Lung (tissue), 12 donors: ENCODE measurements around the gene C22orf23. TPM values are rescaled to one million over a fixed set of nuclear protein-coding genes. Genes with fewer than 3 reads are reported as not detected.

Experiments
- ATAC-seq: fragments of 200-7000 bp; cut with Tn5 transposase; one replicate; pipeline ENCODE4 v1.9.1; 2020; ENCODE audit warnings: moderate number of reproducible peaks; ENCODE audit not compliant: insufficient read depth, low FRiP score
- DNase-seq, 3 donors: peaks; one replicate each; pipeline ENCODE4 v3.0.0-alpha.2; 2013 to 2017
- H3K27ac ChIP-seq, 2 donors: one replicate each; pipeline ENCODE4 v1.5.1; 2013; ENCODE audit warnings: mild to moderate bottlenecking in 2 of 2, moderate library complexity in 2 of 2, control low read depth in 1 of 2, inconsistent platforms in 1 of 2, low read depth in 1 of 2, low read length in 1 of 2
- H3K27me3 ChIP-seq, 3 donors: one replicate each; pipeline ENCODE4 v1.5.1; 2013; ENCODE audit warnings: low read length in 2 of 3; ENCODE audit not compliant: control insufficient read depth in 3 of 3, insufficient read depth in 3 of 3
- H3K36me3 ChIP-seq, 4 donors: one replicate each; pipeline ENCODE4 v1.5.1; 2013; ENCODE audit warnings: low read length in 4 of 4, mild to moderate bottlenecking in 1 of 4, moderate library complexity in 1 of 4; ENCODE audit not compliant: control insufficient read depth in 4 of 4, insufficient read depth in 4 of 4
- H3K4me1 ChIP-seq, 5 donors: one replicate each; pipeline ENCODE4 v1.5.1; 2013; ENCODE audit warnings: low read length in 5 of 5, mild to moderate bottlenecking in 2 of 5, moderate library complexity in 1 of 5; ENCODE audit not compliant: control insufficient read depth in 5 of 5, insufficient read depth in 5 of 5
- H3K4me3 ChIP-seq: one replicate; pipeline ENCODE4 v1.5.1; 2013; ENCODE audit warnings: mild to moderate bottlenecking, control low read depth, moderate library complexity
- H3K9ac ChIP-seq, 2 donors: one replicate each; pipeline ENCODE4 v1.5.1; 2013; ENCODE audit warnings: low read length in 2 of 2, control low read depth in 1 of 2; ENCODE audit not compliant: insufficient read depth in 1 of 2
- H3K9me3 ChIP-seq, 4 donors: one replicate each; pipeline ENCODE4 v1.5.1; 2013; ENCODE audit warnings: low read length in 3 of 4, mild to moderate bottlenecking in 1 of 4, moderate library complexity in 1 of 4; ENCODE audit not compliant: control insufficient read depth in 4 of 4, insufficient read depth in 3 of 4
- WGBS, 2 donors: extraction: QIAGEN DNeasy Blood & Tissue Kit; methylation state at CpG; one replicate each; pipeline ENCODE4 v1.1.7; 2013; 5-methylcytosine and 5-hydroxymethylcytosine counted together
- polyA plus RNA-seq, 2 donors: library from polyadenylated mRNA; stranded (reverse); fragments of 200-250 nt; gene quantifications; one replicate each; pipeline ENCODE4 v1.2.1, GENCODE V29; 2013
- total RNA-seq, 2 donors: library from RNA; depleted of rRNA in 1 of 2; stranded (reverse); fragments of >200 nt in 1 of 2; gene quantifications; one replicate each; pipeline ENCODE4 v1.2.1, GENCODE V29; 2014 to 2021
- TF ChIP-seq, protein P1 (sequence below): IDR thresholded peaks from 2 replicates; pipeline ENCODE4 v1.5.1; 2012; ENCODE audit warnings: mild to moderate bottlenecking; ENCODE audit errors: control extremely low read depth, extremely low read depth
- donor health status: control.
- donor health status: control.
- donor health status: Bipolar disorder and iron deficiency.
- donor health status: healthy.
- donor health status: DM: yes; HTN: yes; CAD: no.

C22orf23 gene
- total and polyA plus RNA-seq, 4 donors, result 1.1 to 4.2 (median 1.5) TPM

DNA sequence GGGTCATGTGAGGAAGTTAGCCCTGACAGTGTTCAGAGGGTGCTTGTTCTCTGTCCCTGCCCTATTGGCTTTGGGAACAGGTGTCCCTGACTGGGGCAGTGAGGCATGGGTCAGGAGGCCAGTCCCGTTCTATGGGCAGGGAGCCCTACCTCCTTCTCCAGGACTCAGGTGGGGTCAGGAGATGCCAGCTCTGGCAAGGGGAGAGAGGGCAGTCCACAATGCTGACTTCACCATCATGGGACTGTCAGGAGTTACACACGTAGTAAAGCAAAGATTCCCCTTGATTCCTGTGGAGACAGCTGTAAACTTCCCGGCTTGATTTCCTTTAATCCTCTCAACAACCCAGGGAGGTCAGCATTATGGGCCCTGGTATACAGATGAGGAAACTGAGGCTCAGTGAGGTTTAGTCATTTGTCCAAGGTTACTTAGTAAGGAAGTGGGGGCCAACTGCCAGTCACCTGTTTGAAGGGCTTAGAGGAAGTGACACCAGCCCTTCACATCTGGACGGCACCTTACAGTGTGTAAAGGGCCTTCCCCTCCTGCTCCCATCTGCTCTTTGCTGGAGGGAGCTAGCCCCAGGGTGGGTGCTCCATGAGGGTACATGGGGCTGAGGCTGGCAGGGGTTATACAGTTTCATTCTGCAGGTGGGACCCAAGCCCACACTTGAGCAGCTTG lies 35.4 kb downstream of the C22orf23 start:
- H3K9me3 ChIP-seq, result no peaks in the 10 kb centered on the region
- no peak overlapping the region for H3K4me3 ChIP-seq
- no peaks in the 10 kb centered on the region for H3K27me3 ChIP-seq
- ATAC-seq (no peak), DNase-seq (no peak)
- 72 to 79% methylated on average over 4 of the region's 4 CpGs for WGBS, 2 donors
- H3K4me1 ChIP-seq, result peaks cover 0 to 7% (median 0%) of the 10 kb centered on the region in 5 donors
- H3K9ac ChIP-seq, result no peak overlapping the region
- TF ChIP-seq, protein P1, sequence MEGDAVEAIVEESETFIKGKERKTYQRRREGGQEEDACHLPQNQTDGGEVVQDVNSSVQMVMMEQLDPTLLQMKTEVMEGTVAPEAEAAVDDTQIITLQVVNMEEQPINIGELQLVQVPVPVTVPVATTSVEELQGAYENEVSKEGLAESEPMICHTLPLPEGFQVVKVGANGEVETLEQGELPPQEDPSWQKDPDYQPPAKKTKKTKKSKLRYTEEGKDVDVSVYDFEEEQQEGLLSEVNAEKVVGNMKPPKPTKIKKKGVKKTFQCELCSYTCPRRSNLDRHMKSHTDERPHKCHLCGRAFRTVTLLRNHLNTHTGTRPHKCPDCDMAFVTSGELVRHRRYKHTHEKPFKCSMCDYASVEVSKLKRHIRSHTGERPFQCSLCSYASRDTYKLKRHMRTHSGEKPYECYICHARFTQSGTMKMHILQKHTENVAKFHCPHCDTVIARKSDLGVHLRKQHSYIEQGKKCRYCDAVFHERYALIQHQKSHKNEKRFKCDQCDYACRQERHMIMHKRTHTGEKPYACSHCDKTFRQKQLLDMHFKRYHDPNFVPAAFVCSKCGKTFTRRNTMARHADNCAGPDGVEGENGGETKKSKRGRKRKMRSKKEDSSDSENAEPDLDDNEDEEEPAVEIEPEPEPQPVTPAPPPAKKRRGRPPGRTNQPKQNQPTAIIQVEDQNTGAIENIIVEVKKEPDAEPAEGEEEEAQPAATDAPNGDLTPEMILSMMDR, result no peak
- H3K36me3 ChIP-seq, result peaks cover 2 to 44% (median 23%) of the 10 kb centered on the region in 4 donors
- H3K27ac ChIP-seq, result no peak overlapping the region

DNA sequence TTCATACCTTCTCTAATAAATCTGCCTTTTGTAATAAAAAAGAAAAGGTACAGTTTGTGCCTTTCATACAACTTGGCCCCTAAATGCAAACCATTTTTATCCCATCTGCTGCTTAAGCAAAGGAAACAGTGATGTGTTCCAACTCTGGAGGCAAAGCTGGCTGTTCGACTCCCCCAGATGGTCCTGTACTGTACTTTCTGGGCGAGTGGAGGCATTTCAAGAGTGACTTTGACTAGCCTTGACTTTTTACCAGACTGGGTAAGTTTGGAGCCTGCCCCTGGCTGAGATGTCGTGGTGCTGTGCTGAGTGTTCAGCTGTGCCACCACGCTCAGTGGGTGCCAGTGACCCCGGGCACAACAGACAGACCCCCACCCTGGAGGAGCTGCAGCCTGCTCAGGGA lies 37.1 kb downstream of the C22orf23 start:
- ATAC-seq (no peak), DNase-seq (no peak)
- H3K27me3 ChIP-seq, result no peaks in the 10 kb centered on the region
- 91 to 99% methylated on average over 5 of the region's 5 CpGs for WGBS, 2 donors
- H3K9ac ChIP-seq, result no peak overlapping the region
- no peaks in the 10 kb centered on the region for H3K9me3 ChIP-seq
- peaks cover 0 to 11% (median 0%) of the 10 kb centered on the region in 5 donors for H3K4me1 ChIP-seq
- TF ChIP-seq, protein P1, result no peak
- no peak overlapping the region for H3K27ac ChIP-seq
- no peak overlapping the region for H3K4me3 ChIP-seq
- peaks cover 2 to 39% (median 25%) of the 10 kb centered on the region in 4 donors for H3K36me3 ChIP-seq

DNA sequence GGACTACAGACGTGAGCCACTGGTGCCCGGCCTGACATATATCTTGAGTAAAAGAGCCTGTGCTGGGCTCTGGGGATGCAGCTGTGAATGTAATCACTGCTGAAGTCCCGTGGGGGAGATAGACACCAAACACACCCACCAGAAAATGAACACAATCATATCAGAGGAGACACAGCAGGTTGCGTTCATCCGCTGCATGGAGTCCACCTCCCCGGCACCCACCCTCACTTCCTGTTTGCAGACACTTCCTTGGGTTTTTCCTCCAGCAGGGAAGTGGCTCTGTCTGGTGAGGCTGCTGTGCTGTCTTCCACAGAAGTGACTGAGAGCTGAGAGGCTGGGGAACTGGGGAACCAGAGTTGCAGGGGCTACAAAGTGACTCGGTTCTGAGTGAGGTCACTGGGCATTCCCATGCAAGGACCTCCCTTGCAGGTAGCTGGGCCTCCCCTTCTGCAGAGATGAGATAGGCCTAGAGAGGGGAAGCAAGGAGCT lies 40.1 kb downstream of the C22orf23 start:
- 48 to 68% methylated on average over 7 of the region's 7 CpGs for WGBS, 2 donors
- H3K4me3 ChIP-seq, result no peak overlapping the region
- H3K9ac ChIP-seq, result no peak overlapping the region
- ATAC-seq, result no peak
- H3K36me3 ChIP-seq, result peaks cover 0 to 27% (median 19%) of the 10 kb centered on the region in 4 donors
- TF ChIP-seq, protein P1, result no peak
- H3K27ac ChIP-seq, result peak overlapping the region in 1 of 2 donors; percentile 42
- H3K27me3 ChIP-seq, result no peaks in the 10 kb centered on the region
- DNase-seq, result peak in 1 of 3 donors; percentile 38
- H3K4me1 ChIP-seq, result peaks cover 0 to 11% (median 2%) of the 10 kb centered on the region in 5 donors
- H3K9me3 ChIP-seq, result no peaks in the 10 kb centered on the region
